LNCaP clone FGC (cell line): ENCODE data around the gene SEC23A.
"Not testable (repeated sequence)": the region's sequence is repeated elsewhere in the genome, so short reads cannot be mapped to it uniquely, and the experiment has no call there.

Experiments used
- DNase-seq: peaks from one replicate; pipeline ENCODE4 v3.0.0-alpha.2; 2011; ENCODE audit warnings: low read depth
- H3K4me3 ChIP-seq: 2 replicates; pipeline ENCODE4 v1.5.1; 2011; ENCODE audit warnings: mild to moderate bottlenecking, low read depth, low read length, control low read depth
- CTCF ChIP-seq: IDR thresholded peaks from 2 replicates; pipeline ENCODE4 v1.5.1; 2012; ENCODE audit warnings: mild to moderate bottlenecking; ENCODE audit not compliant: control insufficient read depth, insufficient read depth; ENCODE audit errors: extremely low read depth

Gene SEC23A

GRCh38 chr14:39025810-39026627 is 77.0 kb downstream of the SEC23A start:
- DNase-seq, result no peak
- no peak overlapping the region for H3K4me3 ChIP-seq
- TF ChIP-seq CTCF, result no peak

GRCh38 chr14:39025250-39025809 is 77.7 kb downstream of the SEC23A start:
- DNase-seq, result no peak
- no peak for TF ChIP-seq CTCF

DNA sequence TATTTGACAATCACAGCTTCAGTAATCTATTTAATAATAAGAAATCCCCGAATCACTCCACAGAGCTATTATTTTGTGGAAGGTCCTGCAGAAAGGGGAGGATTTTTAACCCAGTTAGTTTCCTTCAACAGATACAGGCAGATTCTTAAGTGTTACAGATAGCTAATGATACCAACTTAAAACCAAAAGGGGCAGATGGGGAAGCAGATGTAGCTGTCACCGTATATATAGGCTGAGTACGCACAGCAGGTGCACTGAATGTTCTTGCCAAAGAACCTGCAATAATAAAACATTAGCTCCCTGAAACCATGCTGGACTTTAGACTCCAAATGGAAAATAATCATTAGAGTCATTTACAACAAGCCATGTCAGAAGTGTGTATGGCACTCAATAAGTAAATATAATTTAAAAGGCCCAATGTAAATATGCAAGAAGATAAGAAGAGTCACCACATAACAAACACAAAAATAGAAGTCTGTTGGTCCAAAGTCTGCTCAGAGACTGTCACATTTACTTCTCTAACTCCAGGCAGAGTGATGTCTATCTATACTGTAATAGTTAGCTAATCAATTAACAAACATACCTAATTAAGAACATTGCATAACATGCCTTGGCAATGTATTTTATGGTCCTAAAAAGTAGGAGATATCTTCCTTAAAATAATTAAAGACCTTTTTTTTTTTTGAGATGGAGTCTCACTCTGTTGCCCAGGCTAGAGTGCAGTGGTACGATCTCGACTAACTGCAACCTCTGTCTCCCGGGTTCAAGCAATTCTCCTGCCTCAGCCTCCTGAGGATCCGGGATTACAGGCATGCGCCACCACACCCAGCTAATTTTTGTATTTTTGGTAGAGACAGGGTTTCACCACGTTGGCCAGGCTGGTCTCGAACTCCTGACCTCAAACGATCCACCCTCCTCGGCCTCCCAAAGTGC is 78.8 kb downstream of the SEC23A start:
- peak; percentile 66 for DNase-seq
- no peak for TF ChIP-seq CTCF
- no peak overlapping the region for H3K4me3 ChIP-seq

More at GRCh38 chr14:39025250-39025809, 77.7 kb downstream of the SEC23A start:
- H3K4me3 ChIP-seq, result no peak overlapping the region

DNA sequence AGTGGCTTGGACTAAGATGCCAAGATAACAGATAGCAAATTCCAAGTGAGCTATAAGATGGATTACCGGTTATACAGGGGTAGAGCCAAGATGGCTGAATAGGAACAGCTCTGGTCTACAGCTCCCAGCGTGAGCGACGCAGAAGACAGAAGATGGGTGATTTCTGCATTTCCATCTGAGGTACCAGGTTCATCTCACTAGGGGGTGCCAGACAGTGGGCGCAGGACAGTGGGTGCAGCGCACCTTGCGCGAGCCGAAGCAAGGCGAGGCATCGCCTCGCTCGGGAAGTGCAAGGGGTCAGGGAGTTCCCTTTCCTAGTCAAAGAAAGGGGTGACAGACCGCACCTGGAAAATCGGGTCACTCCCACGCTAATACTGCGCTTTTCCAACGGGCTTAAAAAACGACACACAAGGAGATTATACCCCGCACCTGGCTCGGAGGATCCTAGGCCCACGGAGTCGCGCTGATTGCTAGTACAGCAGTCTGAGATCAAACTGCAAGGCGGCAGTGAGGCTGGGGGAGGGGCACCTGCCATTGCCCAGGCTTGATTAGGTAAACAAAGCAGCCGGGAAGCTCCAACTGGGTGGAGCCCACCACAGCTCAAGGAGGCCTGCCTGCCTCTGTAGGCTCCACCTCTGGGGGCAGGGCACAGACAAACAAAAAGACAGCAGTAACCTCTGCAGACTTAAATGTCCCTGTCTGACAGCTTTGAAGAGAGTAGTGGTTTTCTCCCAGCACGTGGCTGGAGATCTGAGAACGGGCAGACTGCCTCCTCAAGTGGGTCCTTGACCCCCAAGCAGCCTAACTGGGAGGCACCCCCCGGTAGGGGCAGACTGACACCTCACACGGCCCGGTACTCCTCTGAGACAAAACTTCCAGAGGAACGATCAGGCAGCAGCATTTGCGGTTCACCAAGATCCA is 85.7 kb downstream of the SEC23A start:
- not testable (repeated sequence) for H3K4me3 ChIP-seq, DNase-seq

- no peak overlapping the region for H3K4me3 ChIP-seq
These were observed 86.3 kb downstream of the SEC23A start for GRCh38 chr14:39016733-39017095.

GRCh38 chr14:39015964-39016577 is 87.0 kb downstream of the SEC23A start:
- TF ChIP-seq CTCF, result no peak
- H3K4me3 ChIP-seq, result no peak overlapping the region
- no peak for DNase-seq

More at GRCh38 chr14:39016733-39017095, 86.3 kb downstream of the SEC23A start:
- no peak for TF ChIP-seq CTCF
- DNase-seq, result no peak
